HG02981 (cell line): ENCODE measurements around the gene MIX23.

ENCODE experiments used
- ATAC-seq: cut with Tn5 transposase; IDR thresholded peaks from one replicate; pipeline ENCODE4 v1.9.1; 2021; ENCODE audit warnings: mild to moderate bottlenecking, moderate library complexity; ENCODE audit not compliant: unreplicated experiment

Gene MIX23

GRCh38 chr3:122353215-122353614 is 29.8 kb downstream of the MIX23 start:
- no peak for ATAC-seq

- no peak for ATAC-seq
These were observed 31.4 kb downstream of the MIX23 start for GRCh38 chr3:122351612-122352011.

- no peak for ATAC-seq
These were observed 32.1 kb downstream of the MIX23 start for GRCh38 chr3:122350814-122351418.

GRCh38 chr3:122349171-122349570 is 33.9 kb downstream of the MIX23 start:
- ATAC-seq: no peak

- ATAC-seq: no peak
These were observed 39.4 kb downstream of the MIX23 start for GRCh38 chr3:122343654-122344053.

- ATAC-seq: no peak
These were observed 40.2 kb downstream of the MIX23 start for GRCh38 chr3:122342803-122343202.

GRCh38 chr3:122332551-122332950 is 50.5 kb downstream of the MIX23 start:
- no peak for ATAC-seq

- no peak for ATAC-seq
These were observed 51.1 kb downstream of the MIX23 start for GRCh38 chr3:122331886-122332285.

GRCh38 chr3:122325769-122326168 is 57.3 kb downstream of the MIX23 start:
- ATAC-seq: no peak

- ATAC-seq: no peak
These were observed 58.1 kb downstream of the MIX23 start, which contains the start of gene CSTA for GRCh38 chr3:122324871-122325323. TSS of gene CSTA (plus strand) at chr3:122325248. CDS start at chr3:122325293, 45 bp downstream.

- ATAC-seq: no peak
These were observed 60.6 kb downstream of the MIX23 start for GRCh38 chr3:122322095-122323075.

- no peak for ATAC-seq
These were observed 64.4 kb downstream of the MIX23 start for GRCh38 chr3:122318620-122319019.

- no peak for ATAC-seq
These were observed 66.7 kb downstream of the MIX23 start for GRCh38 chr3:122316368-122316767.

- no peak for ATAC-seq
These were observed 67.4 kb downstream of the MIX23 start for GRCh38 chr3:122315619-122316018.

- no peak for ATAC-seq
These were observed 68.7 kb downstream of the MIX23 start for GRCh38 chr3:122314228-122314876.

GRCh38 chr3:122313281-122313680 is 69.8 kb downstream of the MIX23 start:
- ATAC-seq: no peak

- no peak for ATAC-seq
These were observed 70.2 kb downstream of the MIX23 start for GRCh38 chr3:122312826-122313225.

- no peak for ATAC-seq
These were observed 72.7 kb downstream of the MIX23 start for GRCh38 chr3:122310361-122310760.
